Hepatocyte (in vitro differentiated cells): ENCODE data around the gene LDLRAD4. TPM values are rescaled to one million over a fixed set of nuclear protein-coding genes. Genes with fewer than 3 reads are reported as not detected.

Source experiments
- DNase-seq: peaks from one replicate; pipeline ENCODE4 v3.0.0-alpha.2; 2016; ENCODE audit warnings: low spot score
- H2AFZ ChIP-seq: fragments of 200-600 bp; sonication (generic); 2 replicates; pipeline ENCODE4 v1.6.0; 2016; ENCODE audit warnings: antibody characterized with exemption, mild to moderate bottlenecking
- H3K27ac ChIP-seq: fragments of 200-600 bp; sonication (generic); 2 replicates; pipeline ENCODE4 v1.5.1; 2016; ENCODE audit warnings: mild to moderate bottlenecking
- H3K27me3 ChIP-seq: fragments of 200-600 bp; sonication (generic); 2 replicates; pipeline ENCODE4 v1.6.1; 2016
- H3K36me3 ChIP-seq: fragments of 200-600 bp; sonication (generic); replicated peaks from 2 replicates; pipeline ENCODE4 v1.5.1; 2016; ENCODE audit warnings: low read depth; ENCODE audit not compliant: insufficient read depth
- H3K4me1 ChIP-seq: fragments of 200-600 bp; sonication (generic); 2 replicates; pipeline ENCODE4 v1.5.1; 2016; ENCODE audit warnings: mild to moderate bottlenecking, moderate library complexity; ENCODE audit not compliant: insufficient read depth
- H3K4me2 ChIP-seq: fragments of 200-600 bp; sonication (generic); 2 replicates; pipeline ENCODE4 v1.6.0; 2016
- H3K4me3 ChIP-seq: fragments of 200-600 bp; sonication (generic); 2 replicates; pipeline ENCODE4 v1.5.1; 2016; ENCODE audit warnings: mild to moderate bottlenecking
- H3K79me2 ChIP-seq: fragments of 200-600 bp; sonication (generic); 2 replicates; pipeline ENCODE4 v1.6.0; 2017; ENCODE audit warnings: mild to moderate bottlenecking
- H3K9me2 ChIP-seq: fragments of 200-600 bp; sonication (generic); replicated peaks from 2 replicates; pipeline ENCODE4 v1.6.0; 2017; ENCODE audit warnings: mild to moderate bottlenecking; ENCODE audit not compliant: insufficient read depth
- H3K9me3 ChIP-seq: fragments of 200-600 bp; sonication (generic); 2 replicates; pipeline ENCODE4 v1.5.1; 2016; ENCODE audit warnings: low read depth, mild to moderate bottlenecking
- H4K20me1 ChIP-seq: fragments of 200-600 bp; sonication (generic); 2 replicates; pipeline ENCODE4 v1.6.0; 2016; ENCODE audit warnings: mild to moderate bottlenecking; ENCODE audit not compliant: insufficient read depth, poor library complexity, severe bottlenecking
- CTCF ChIP-seq: fragments of 200-600 bp; sonication (generic); IDR thresholded peaks from 2 replicates; pipeline ENCODE4 v1.5.1; 2016; ENCODE audit warnings: antibody characterized with exemption, mild to moderate bottlenecking; ENCODE audit not compliant: poor library complexity
- EZH2 ChIP-seq: fragments of 200-600 bp; sonication (generic); IDR thresholded peaks from 2 replicates; pipeline ENCODE4 v1.6.1; 2016; ENCODE audit warnings: antibody characterized with exemption, mild to moderate bottlenecking, borderline replicate concordance
- EZH2phosphoT487 ChIP-seq: fragments of 200-600 bp; sonication (generic); IDR thresholded peaks from one replicate; pipeline ENCODE4 v1.6.1; 2018; ENCODE audit warnings: antibody characterized with exemption, mild to moderate bottlenecking, low read depth, moderate library complexity; ENCODE audit not compliant: unreplicated experiment, severe bottlenecking
- WGBS: methylation state at CpG from one replicate; pipeline ENCODE4 v1.1.6; 2016; ENCODE audit warnings: low lambda C conversion rate; ENCODE audit errors: missing lambda C conversion rate; 5-methylcytosine and 5-hydroxymethylcytosine counted together
- polyA plus RNA-seq: library from polyadenylated mRNA; unstranded; fragments of >200 nt; fragmentation: Nextera tagmentation; extraction: Ambion mirVana; gene quantifications from 2 replicates; pipeline ENCODE4 v1.2.1, GENCODE V29; 2016
- total RNA-seq: library from RNA; depleted of rRNA; stranded (reverse); fragments of >200 nt; gene quantifications from 2 replicates; pipeline ENCODE4 v1.2.3, GENCODE V29; 2014

The LDLRAD4 gene
- total and polyA plus RNA-seq, 2 experiments from 2014 or later: 15.1 to 29.0 TPM

GRCh38 chr18:13401404-13401803 lies 182.8 kb downstream of the LDLRAD4 start:
- no peak overlapping the region for H3K27ac ChIP-seq
- H2AFZ ChIP-seq: no peak overlapping the region
- no peaks in the 10 kb centered on the region for H4K20me1 ChIP-seq
- no peaks in the 10 kb centered on the region for H3K9me3 ChIP-seq
- no peaks in the 10 kb centered on the region for H3K27me3 ChIP-seq
- H3K4me1 ChIP-seq: no peaks in the 10 kb centered on the region
- TF ChIP-seq EZH2 (no peak), EZH2phosphoT487 (no peak), CTCF (no peak)
- H3K9me2 ChIP-seq: no peaks in the 10 kb centered on the region
- no peak for DNase-seq
- H3K36me3 ChIP-seq: no peaks in the 10 kb centered on the region
- no peak overlapping the region for H3K4me2 ChIP-seq
- WGBS: 88% methylated on average over 8 of the region's 8 CpGs
- no peaks in the 10 kb centered on the region for H3K79me2 ChIP-seq
- H3K4me3 ChIP-seq: no peak overlapping the region

GRCh38 chr18:13401826-13402225 lies 183.3 kb downstream of the LDLRAD4 start:
- H2AFZ ChIP-seq: no peak overlapping the region
- no peaks in the 10 kb centered on the region for H3K79me2 ChIP-seq
- H3K9me3 ChIP-seq: no peaks in the 10 kb centered on the region
- H4K20me1 ChIP-seq: no peaks in the 10 kb centered on the region
- H3K4me1 ChIP-seq: no peaks in the 10 kb centered on the region
- H3K4me2 ChIP-seq: no peak overlapping the region
- 91% methylated on average over 10 of the region's 10 CpGs for WGBS
- no peaks in the 10 kb centered on the region for H3K36me3 ChIP-seq
- no peaks in the 10 kb centered on the region for H3K9me2 ChIP-seq
- no peaks in the 10 kb centered on the region for H3K27me3 ChIP-seq
- H3K27ac ChIP-seq: no peak overlapping the region
- DNase-seq: no peak
- H3K4me3 ChIP-seq: no peak overlapping the region
- TF ChIP-seq EZH2phosphoT487 (no peak), EZH2 (no peak), CTCF (no peak)

GRCh38 chr18:13403786-13404549 lies 185.4 kb downstream of the LDLRAD4 start:
- H4K20me1 ChIP-seq: no peaks in the 10 kb centered on the region
- no peak overlapping the region for H3K27ac ChIP-seq
- H3K9me3 ChIP-seq: no peaks in the 10 kb centered on the region
- H3K4me1 ChIP-seq: no peaks in the 10 kb centered on the region
- no peaks in the 10 kb centered on the region for H3K36me3 ChIP-seq
- H2AFZ ChIP-seq: no peak overlapping the region
- no peaks in the 10 kb centered on the region for H3K9me2 ChIP-seq
- no peaks in the 10 kb centered on the region for H3K79me2 ChIP-seq
- DNase-seq: no peak
- TF ChIP-seq EZH2phosphoT487 (no peak), EZH2 (no peak), CTCF (no peak)
- H3K4me2 ChIP-seq: no peak overlapping the region
- 92% methylated on average over 27 of the region's 31 CpGs for WGBS
- no peak overlapping the region for H3K4me3 ChIP-seq
- no peaks in the 10 kb centered on the region for H3K27me3 ChIP-seq
